ENCODE results near the gene ZSWIM6. TPM values are rescaled to one million over a fixed set of nuclear protein-coding genes. Genes with fewer than 3 reads are reported as not detected.
"Not testable (repeated sequence)": the region's sequence is repeated elsewhere in the genome, so short reads cannot be mapped to it uniquely, and the experiment has no call there.

The ZSWIM6 gene
- total RNA-seq, 6 experiments from 2014 or later, result 9.7 to 13.5 (median 11.7) TPM

DNA sequence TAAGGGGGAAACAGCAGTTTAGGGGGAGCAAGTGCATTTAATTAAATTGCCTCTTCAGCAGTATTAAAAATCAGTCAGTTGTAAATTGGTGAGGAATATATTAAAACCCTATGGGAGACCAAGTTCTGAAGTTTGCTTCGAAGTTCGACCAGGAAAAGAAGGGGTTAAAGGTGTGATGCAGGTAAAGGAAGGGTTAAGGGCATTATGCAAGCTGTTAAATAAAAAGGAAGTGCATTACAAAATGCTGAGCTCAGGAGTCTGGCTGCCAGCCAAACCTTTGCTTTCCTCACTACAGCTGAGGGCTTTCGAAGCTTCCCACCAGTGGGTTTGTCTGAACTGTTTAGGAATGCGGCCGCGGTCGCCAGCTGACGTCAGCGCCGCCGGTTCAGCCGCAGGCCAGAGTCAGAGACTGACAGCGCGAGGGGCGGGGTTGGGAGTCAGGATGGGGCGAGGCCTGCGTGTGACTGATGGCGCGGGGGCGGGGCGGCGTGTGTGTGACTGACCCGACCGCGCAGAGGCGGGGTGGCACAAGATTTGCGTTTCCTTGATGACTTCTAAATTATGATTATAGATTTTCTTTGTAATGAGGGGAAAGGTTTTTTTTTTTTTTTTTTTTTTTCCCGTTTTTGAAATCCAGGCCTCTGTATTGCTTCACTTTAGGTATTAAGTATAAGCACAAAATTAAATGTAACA is 76.6 kb downstream of the ZSWIM6 start:
- no peaks in the 10 kb centered on the region for H3K9me3 Mint-ChIP-seq
- TF ChIP-seq, protein P1, sequence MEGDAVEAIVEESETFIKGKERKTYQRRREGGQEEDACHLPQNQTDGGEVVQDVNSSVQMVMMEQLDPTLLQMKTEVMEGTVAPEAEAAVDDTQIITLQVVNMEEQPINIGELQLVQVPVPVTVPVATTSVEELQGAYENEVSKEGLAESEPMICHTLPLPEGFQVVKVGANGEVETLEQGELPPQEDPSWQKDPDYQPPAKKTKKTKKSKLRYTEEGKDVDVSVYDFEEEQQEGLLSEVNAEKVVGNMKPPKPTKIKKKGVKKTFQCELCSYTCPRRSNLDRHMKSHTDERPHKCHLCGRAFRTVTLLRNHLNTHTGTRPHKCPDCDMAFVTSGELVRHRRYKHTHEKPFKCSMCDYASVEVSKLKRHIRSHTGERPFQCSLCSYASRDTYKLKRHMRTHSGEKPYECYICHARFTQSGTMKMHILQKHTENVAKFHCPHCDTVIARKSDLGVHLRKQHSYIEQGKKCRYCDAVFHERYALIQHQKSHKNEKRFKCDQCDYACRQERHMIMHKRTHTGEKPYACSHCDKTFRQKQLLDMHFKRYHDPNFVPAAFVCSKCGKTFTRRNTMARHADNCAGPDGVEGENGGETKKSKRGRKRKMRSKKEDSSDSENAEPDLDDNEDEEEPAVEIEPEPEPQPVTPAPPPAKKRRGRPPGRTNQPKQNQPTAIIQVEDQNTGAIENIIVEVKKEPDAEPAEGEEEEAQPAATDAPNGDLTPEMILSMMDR (IDR thresholded peaks at IDR 0.05), result no peak
- peaks cover 4% of the 10 kb centered on the region for H3K27me3 Mint-ChIP-seq (ENCODE audit: insufficient read depth)
- peaks cover 13% of the 10 kb centered on the region; the same call in 1 of the 2 replicates for H3K36me3 Mint-ChIP-seq (ENCODE audit: low read depth)
- DNase-seq, result peak; percentile 99
- peak overlapping the region; percentile 93 for H3K27ac Mint-ChIP-seq
- peak overlapping the region; percentile 86 for H3K4me3 Mint-ChIP-seq
- peaks cover 54% of the 10 kb centered on the region for H3K4me1 Mint-ChIP-seq (ENCODE audit: low read depth)

DNA sequence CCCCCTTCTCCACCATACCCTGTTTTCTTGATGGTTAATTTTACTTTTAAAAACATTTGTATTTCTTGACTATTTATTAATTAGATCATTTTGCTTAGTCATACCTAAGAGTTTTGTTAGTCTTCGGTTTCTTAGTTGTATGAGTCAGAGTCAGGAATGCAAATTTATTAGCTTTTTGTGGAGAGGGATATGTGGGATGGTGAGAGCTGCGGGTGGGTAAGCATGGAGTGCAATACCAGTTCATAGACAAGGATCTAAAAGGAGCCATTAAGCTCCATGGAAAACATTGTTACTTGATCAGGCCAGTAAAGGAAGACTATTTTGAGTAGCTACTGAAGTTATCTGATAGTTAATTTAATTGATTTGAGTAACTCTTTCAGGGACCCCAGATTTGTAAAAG is 77.5 kb downstream of the ZSWIM6 start:
- peaks cover 62% of the 10 kb centered on the region for H3K4me1 Mint-ChIP-seq (ENCODE audit: low read depth)
- H3K36me3 Mint-ChIP-seq (ENCODE audit: low read depth), result peaks cover 13% of the 10 kb centered on the region; the same call in 1 of the 2 replicates
- no peaks in the 10 kb centered on the region for H3K9me3 Mint-ChIP-seq
- H3K4me3 Mint-ChIP-seq, result peak overlapping the region; percentile 86
- peak; percentile 95 for DNase-seq
- H3K27ac Mint-ChIP-seq, result peak overlapping the region; percentile 93
- TF ChIP-seq, protein P1 (IDR thresholded peaks at IDR 0.05), result no peak
- peaks cover 8% of the 10 kb centered on the region for H3K27me3 Mint-ChIP-seq (ENCODE audit: insufficient read depth)

DNA sequence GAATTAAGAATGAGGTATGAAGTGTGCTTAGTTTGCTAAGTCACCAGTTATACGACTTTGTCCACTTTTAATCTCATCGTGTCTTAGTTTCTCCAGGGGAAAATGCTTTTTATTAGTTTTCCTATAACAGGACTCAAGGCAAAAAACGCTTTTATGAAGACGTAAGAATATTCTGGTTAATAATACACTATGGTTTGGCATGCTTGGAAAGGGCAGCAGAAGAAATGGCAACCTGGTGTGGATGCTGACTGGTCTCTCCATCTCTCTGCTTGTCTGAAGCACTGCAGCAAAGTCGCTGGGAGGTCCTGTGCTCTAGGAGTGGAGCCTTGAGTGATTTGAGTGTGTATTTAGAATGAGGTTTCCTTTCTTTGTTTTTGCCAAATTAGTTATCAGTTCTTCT is 78.8 kb downstream of the ZSWIM6 start:
- no peak for DNase-seq
- TF ChIP-seq, protein P1 (IDR thresholded peaks at IDR 0.05), result no peak
- peak overlapping the region; percentile 93 for H3K27ac Mint-ChIP-seq
- peaks cover 73% of the 10 kb centered on the region for H3K4me1 Mint-ChIP-seq (ENCODE audit: low read depth)
- H3K4me3 Mint-ChIP-seq, result no peak overlapping the region
- no peaks in the 10 kb centered on the region for H3K9me3 Mint-ChIP-seq
- peaks cover 8% of the 10 kb centered on the region for H3K27me3 Mint-ChIP-seq (ENCODE audit: insufficient read depth)
- H3K36me3 Mint-ChIP-seq (ENCODE audit: low read depth), result peaks cover 13% of the 10 kb centered on the region; the same call in 1 of the 2 replicates

DNA sequence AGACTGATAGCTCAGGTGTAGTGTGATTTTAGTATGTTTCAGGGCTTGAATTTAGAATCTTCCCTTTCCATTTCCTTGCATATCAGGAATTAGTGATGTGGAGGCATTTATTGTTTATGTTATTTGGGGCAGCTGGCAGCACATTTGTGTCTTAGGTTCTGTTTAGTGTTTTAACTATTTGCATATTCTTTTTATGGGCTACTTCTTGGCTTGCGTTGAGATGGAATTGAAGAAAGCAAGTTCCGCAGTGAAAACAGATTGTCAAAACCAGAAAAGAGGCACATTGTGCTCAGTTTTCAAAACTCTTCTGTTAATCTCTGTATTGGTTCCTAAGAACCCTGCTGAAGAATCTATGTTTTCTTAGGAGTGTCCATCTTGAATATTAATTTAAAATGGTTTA is 80.3 kb downstream of the ZSWIM6 start:
- no peak for DNase-seq
- peaks cover 8% of the 10 kb centered on the region for H3K27me3 Mint-ChIP-seq (ENCODE audit: insufficient read depth)
- H3K4me1 Mint-ChIP-seq (ENCODE audit: low read depth), result peaks cover 86% of the 10 kb centered on the region
- H3K27ac Mint-ChIP-seq, result no peak overlapping the region
- no peaks in the 10 kb centered on the region for H3K9me3 Mint-ChIP-seq
- TF ChIP-seq, protein P1 (IDR thresholded peaks at IDR 0.05), result no peak
- H3K4me3 Mint-ChIP-seq, result no peak overlapping the region
- H3K36me3 Mint-ChIP-seq (ENCODE audit: low read depth), result peaks cover 13% of the 10 kb centered on the region; the same call in 1 of the 2 replicates

DNA sequence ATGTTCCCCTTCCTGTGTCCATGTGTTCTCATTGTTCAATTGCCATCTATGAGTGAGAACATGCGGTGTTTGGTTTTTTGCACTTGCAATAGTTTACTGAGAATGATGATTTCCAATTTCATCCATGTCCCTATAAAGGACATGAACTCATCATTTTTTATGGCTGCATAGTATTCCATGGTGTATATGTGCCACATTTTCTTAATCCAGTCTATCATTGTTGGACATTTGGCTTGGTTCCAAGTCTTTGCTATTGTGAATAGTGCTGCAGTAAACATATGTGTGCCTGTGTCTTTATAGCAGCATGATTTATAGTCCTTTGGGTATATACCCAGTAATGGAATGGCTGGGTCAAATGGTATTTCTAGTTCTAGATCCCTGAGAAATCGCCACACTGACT is 81.1 kb downstream of the ZSWIM6 start:
- peaks cover 84% of the 10 kb centered on the region for H3K4me1 Mint-ChIP-seq (ENCODE audit: low read depth)
- H3K27me3 Mint-ChIP-seq (ENCODE audit: insufficient read depth); H3K4me3 Mint-ChIP-seq; DNase-seq; H3K27ac Mint-ChIP-seq; H3K9me3 Mint-ChIP-seq: not testable (repeated sequence)
- H3K36me3 Mint-ChIP-seq (ENCODE audit: low read depth), result peaks cover 13% of the 10 kb centered on the region; the same call in 1 of the 2 replicates

DNA sequence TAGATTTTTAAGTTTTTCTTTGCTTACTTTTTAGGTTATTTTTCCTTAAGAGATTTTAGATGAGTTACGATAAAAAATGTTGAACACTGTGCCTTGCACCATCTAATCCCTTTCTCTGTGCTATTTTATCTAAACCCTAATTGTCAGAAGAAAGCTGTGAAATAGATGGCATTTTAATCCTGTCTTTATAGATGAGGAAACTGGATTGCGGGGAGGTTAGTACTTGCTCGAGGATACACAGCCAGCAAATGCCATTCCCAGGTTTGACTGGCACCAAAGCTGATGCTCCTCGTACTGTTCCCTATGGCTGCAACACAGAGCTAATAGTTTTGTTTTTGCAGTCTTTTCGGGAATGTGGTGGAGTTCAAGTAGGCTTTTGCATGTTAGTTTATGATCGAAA is 82.7 kb downstream of the ZSWIM6 start:
- Mint-ChIP-seq H3K27ac (no peak overlapping the region), H3K27me3 (ENCODE audit: insufficient read depth) (0 out of 2 replicates have a peak, but pooled peaks cover 5% of the 10 kb centered on the region), H3K4me1 (ENCODE audit: low read depth) (peaks cover 77% of the 10 kb centered on the region), H3K36me3 (ENCODE audit: low read depth) (peaks cover 13% of the 10 kb centered on the region; the same call in 1 of the 2 replicates), H3K4me3 (no peak overlapping the region), H3K9me3 (no peaks in the 10 kb centered on the region)
- DNase-seq, result no peak
- TF ChIP-seq, protein P1 (IDR thresholded peaks at IDR 0.05), result no peak
